ENCODE results near the gene DENND2A.
"Not testable (repeated sequence)": the region's sequence is repeated elsewhere in the genome, so short reads cannot be mapped to it uniquely, and the experiment has no call there.

Gene DENND2A

GRCh38 chr7:140637400-140637799 lies 3.2 kb downstream of the DENND2A start:
- TF ChIP-seq JUND (IDR thresholded peaks at IDR 0.05; ENCODE audit: low read depth), result no peak
- in situ Hi-C loops (cut with HindIII; ENCODE audit: low pct_unique_long_range_greater_than_20kb, low sequenced_read_pairs), result no loop called here

GRCh38 chr7:140635816-140636215 lies 4.8 kb downstream of the DENND2A start:
- no peak for TF ChIP-seq JUND (IDR thresholded peaks at IDR 0.05; ENCODE audit: low read depth)
- in situ Hi-C loops (cut with HindIII; ENCODE audit: low pct_unique_long_range_greater_than_20kb, low sequenced_read_pairs), result no loop called here
- no peak for DNase-seq (ENCODE audit: low read depth in 1 of 2, low spot score in 1 of 2)

More at GRCh38 chr7:140637400-140637799, 3.2 kb downstream of the DENND2A start:
- DNase-seq (ENCODE audit: low read depth in 1 of 2, low spot score in 1 of 2), result no peak

GRCh38 chr7:140635345-140635744 lies 5.3 kb downstream of the DENND2A start:
- no peak for TF ChIP-seq JUND (IDR thresholded peaks at IDR 0.05; ENCODE audit: low read depth)
- DNase-seq (ENCODE audit: low read depth in 1 of 2, low spot score in 1 of 2), result no peak
- in situ Hi-C loops (cut with HindIII; ENCODE audit: low pct_unique_long_range_greater_than_20kb, low sequenced_read_pairs), result no loop called here

GRCh38 chr7:140631602-140632001 lies 9.0 kb downstream of the DENND2A start:
- DNase-seq (ENCODE audit: low read depth in 1 of 2, low spot score in 1 of 2), result no peak
- in situ Hi-C loops (cut with HindIII; ENCODE audit: low pct_unique_long_range_greater_than_20kb, low sequenced_read_pairs), result no loop called here
- TF ChIP-seq JUND (IDR thresholded peaks at IDR 0.05; ENCODE audit: low read depth), result no peak

- in situ Hi-C loops (cut with HindIII; ENCODE audit: low pct_unique_long_range_greater_than_20kb, low sequenced_read_pairs), result no loop called here
- no peak for DNase-seq (ENCODE audit: low read depth in 1 of 2, low spot score in 1 of 2)
- TF ChIP-seq JUND (IDR thresholded peaks at IDR 0.05; ENCODE audit: low read depth), result no peak
These were observed 9.6 kb downstream of the DENND2A start for GRCh38 chr7:140631021-140631420.

- DNase-seq (ENCODE audit: low read depth in 1 of 2, low spot score in 1 of 2), result peak in 1 of 2 experiments; percentile 32
- in situ Hi-C loops (cut with HindIII; ENCODE audit: low pct_unique_long_range_greater_than_20kb, low sequenced_read_pairs), result no loop called here
- no peak for TF ChIP-seq JUND (IDR thresholded peaks at IDR 0.05; ENCODE audit: low read depth)
These were observed 14.4 kb downstream of the DENND2A start for GRCh38 chr7:140625908-140626868.

GRCh38 chr7:140625192-140625558 lies 15.4 kb downstream of the DENND2A start:
- DNase-seq (ENCODE audit: low read depth in 1 of 2, low spot score in 1 of 2); in situ Hi-C loops (cut with HindIII; ENCODE audit: low pct_unique_long_range_greater_than_20kb, low sequenced_read_pairs): not testable (repeated sequence)

- peak in 1 of 2 experiments; percentile 85 for DNase-seq (ENCODE audit: low read depth in 1 of 2, low spot score in 1 of 2)
- no peak for TF ChIP-seq JUND (IDR thresholded peaks at IDR 0.05; ENCODE audit: low read depth)
- in situ Hi-C loops (cut with HindIII; ENCODE audit: low pct_unique_long_range_greater_than_20kb, low sequenced_read_pairs), result no loop called here
These were observed 16.0 kb downstream of the DENND2A start for GRCh38 chr7:140624392-140625191.

- no peak for DNase-seq (ENCODE audit: low read depth in 1 of 2, low spot score in 1 of 2)
- in situ Hi-C loops (cut with HindIII; ENCODE audit: low pct_unique_long_range_greater_than_20kb, low sequenced_read_pairs), result no loop called here
- no peak for TF ChIP-seq JUND (IDR thresholded peaks at IDR 0.05; ENCODE audit: low read depth)
These were observed 16.6 kb downstream of the DENND2A start for GRCh38 chr7:140623980-140624379.

GRCh38 chr7:140621401-140622021 lies 19.1 kb downstream of the DENND2A start:
- in situ Hi-C loops (cut with HindIII; ENCODE audit: low pct_unique_long_range_greater_than_20kb, low sequenced_read_pairs), result no loop called here
- DNase-seq (ENCODE audit: low read depth in 1 of 2, low spot score in 1 of 2), result no peak
- no peak for TF ChIP-seq JUND (IDR thresholded peaks at IDR 0.05; ENCODE audit: low read depth)

GRCh38 chr7:140619915-140620510 lies 20.6 kb downstream of the DENND2A start:
- in situ Hi-C loops (cut with HindIII; ENCODE audit: low pct_unique_long_range_greater_than_20kb, low sequenced_read_pairs); DNase-seq (ENCODE audit: low read depth in 1 of 2, low spot score in 1 of 2): not testable (repeated sequence)

- no peak for DNase-seq (ENCODE audit: low read depth in 1 of 2, low spot score in 1 of 2)
- no peak for TF ChIP-seq JUND (IDR thresholded peaks at IDR 0.05; ENCODE audit: low read depth)
- in situ Hi-C loops (cut with HindIII; ENCODE audit: low pct_unique_long_range_greater_than_20kb, low sequenced_read_pairs), result no loop called here
These were observed 21.4 kb downstream of the DENND2A start for GRCh38 chr7:140619176-140619575.
